Heart left ventricle (tissue), 13 donors: ENCODE measurements around the gene CNNM3.

Experiments used
- CTCF ChIP-seq, 12 donors: fragments of 200-600 bp; sonication (generic) in 4 of 12; IDR thresholded peaks; one replicate each; pipeline versions ENCODE4 v1.5.0 to v1.8.0; 2018 to 2022; ENCODE audit warnings: antibody characterized with exemption in 12 of 12, mild to moderate bottlenecking in 5 of 12
- POLR2A ChIP-seq, 2 donors: fragments of 450-650 bp; IDR thresholded peaks; one replicate each; pipeline ENCODE4 v1.6.1; 2017; ENCODE audit warnings: antibody characterized with exemption in 2 of 2, mild to moderate bottlenecking in 2 of 2, moderate library complexity in 2 of 2
- donor health status: ischemic (EF 13 %, LVEDD 7.1; RV severe dilation, severe dysfunction).
- donor health status: DM: no; HTN: yes; CAD: no.
- donor health status: DM: no; HTN: no; CAD: no.
- donor health status: ischemic (EF 25% LVEDD 6.9; RV normal size, moderate dysfunction).
- donor health status: ischemic (EF 25% LVEDD 5.7; RV mildly dilated, moderate dysfunction).
- donor health status: ischemic (EF 35%, LVEDD 5.7; RV mildly dilated, moderate dysfunction).
- donor health status: nonischemic (EF 11% LVEDD 7.7; RV severe dilation, severe dysfunction).
- donor health status: DM: yes; HTN: yes; CAD: no.
- donor health status: PGD.
- donor health status: ischemic (EF 29% LVEDD 5.4; RV normal size, mild dysfunction).
- donor health status: nonischemic (EF 23%, LVEDD 6.1; RV moderate dilation, normal function).

DNA sequence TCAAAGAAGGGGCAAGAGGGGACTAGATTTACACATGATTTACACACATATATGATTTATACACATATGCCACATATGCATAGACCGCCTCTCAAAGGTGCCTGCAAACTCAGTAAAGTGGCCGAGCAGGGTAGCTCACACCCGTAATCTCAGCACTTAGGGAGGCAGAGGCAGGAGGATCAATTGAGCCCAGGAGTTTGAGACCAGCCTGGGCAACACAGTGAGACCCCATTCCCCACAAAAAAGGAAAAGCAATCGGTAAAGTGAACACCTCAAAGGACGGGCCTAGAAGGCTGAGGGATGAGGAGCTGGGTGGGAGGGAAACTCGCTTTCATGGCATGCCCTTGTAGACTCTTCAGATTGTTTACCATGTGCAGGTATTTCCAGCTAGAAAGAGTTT lies 36.6 kb downstream of the CNNM3 start:
- TF ChIP-seq CTCF (IDR thresholded peaks at IDR 0.05): no peak
- no peak for TF ChIP-seq POLR2A (IDR thresholded peaks at IDR 0.05)
